T1000 (cell line): ENCODE results near the gene GDF2.

Experiments used
- DNase-seq: peaks from one replicate; lab custom pipeline; 2025; ENCODE audit warnings: mixed read lengths; lab: John Stamatoyannopoulos, UW

GDF2 gene

DNA sequence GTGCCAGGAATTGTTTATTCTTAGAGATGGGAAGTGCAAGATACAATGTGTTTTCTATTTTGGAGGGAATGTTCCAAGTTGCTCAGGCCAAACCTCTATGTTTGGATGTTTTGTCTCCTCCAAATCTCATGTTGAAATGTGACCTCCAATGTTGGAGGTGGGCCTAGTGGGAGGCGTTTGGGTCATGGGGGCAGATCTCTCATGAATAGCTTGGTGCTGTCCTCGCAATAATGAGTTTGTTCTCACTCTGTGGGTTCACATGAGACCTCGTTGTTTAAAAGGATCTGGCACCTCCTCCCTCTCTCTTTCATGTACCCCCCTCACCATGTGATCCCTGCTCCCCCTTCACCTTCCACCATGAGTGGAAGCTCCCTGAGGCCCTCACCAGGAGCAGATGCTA is 30.6 kb upstream of the GDF2 start:
- DNase-seq, result no peak

DNA sequence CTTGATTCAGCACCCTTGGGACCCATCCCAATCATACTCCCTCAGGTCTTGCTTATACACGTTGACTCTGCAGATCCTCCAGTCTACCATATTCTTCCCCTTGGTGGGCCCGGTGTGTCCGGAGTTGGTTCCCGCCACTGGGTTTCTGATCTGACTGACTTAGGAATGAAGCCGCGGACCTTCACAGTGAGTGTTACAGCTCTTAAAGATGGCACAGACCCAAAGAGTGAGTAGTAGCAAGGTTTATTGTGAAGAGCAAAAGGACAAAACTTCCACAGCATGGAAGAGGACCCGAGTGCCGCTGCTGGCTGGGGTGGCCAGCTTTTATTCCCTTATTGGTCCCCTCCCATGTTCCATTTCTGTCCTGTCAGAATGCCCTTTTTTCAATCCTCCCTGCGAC is 28.2 kb upstream of the GDF2 start:
- DNase-seq, result no peak

DNA sequence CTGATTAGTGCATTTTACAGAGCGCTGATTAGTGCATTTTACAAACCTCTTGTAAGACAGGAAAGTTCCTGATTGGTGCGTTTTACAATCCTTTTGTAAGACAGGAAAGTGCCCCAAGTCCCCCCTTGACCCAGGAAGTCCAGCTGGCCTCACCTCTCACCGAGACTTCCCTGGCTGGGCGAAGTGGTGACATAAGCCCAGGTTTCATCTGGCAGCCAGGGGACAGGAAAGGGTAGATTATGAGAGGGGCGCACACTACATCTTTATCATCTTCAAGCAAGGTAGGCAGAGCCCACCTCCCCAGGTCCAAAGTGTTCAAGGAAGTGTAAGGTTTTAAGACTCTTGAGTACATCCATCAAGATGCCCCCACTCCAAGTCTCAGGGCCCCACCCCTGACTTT is 27.8 kb upstream of the GDF2 start:
- no peak for DNase-seq

DNA sequence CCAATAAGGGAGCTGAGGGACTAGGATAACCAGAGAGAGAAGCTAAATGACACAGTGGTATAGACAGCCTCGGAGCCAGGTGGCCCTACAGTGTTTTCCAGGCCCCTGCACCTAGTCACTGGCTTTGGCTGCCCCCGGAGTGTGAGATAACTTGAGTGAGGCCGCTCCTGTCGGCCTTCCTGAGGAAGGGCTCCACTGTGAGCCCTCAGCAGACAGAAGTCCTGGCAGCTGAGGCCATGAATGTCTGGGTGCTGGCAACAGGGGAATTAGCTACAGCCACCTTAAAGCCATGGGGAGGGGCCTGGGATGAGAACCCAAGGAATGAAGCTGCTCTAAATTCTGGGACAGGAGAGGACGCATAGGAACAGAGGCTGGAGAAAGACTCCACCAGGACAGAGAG is 26.8 kb upstream of the GDF2 start:
- no peak for DNase-seq

GRCh38 chr10:47296156-47296894 is 25.9 kb upstream of the GDF2 start:
- DNase-seq, result no peak

- no peak for DNase-seq
Measured at GRCh38 chr10:47296941-47297340, 25.3 kb upstream of the GDF2 start.

DNA sequence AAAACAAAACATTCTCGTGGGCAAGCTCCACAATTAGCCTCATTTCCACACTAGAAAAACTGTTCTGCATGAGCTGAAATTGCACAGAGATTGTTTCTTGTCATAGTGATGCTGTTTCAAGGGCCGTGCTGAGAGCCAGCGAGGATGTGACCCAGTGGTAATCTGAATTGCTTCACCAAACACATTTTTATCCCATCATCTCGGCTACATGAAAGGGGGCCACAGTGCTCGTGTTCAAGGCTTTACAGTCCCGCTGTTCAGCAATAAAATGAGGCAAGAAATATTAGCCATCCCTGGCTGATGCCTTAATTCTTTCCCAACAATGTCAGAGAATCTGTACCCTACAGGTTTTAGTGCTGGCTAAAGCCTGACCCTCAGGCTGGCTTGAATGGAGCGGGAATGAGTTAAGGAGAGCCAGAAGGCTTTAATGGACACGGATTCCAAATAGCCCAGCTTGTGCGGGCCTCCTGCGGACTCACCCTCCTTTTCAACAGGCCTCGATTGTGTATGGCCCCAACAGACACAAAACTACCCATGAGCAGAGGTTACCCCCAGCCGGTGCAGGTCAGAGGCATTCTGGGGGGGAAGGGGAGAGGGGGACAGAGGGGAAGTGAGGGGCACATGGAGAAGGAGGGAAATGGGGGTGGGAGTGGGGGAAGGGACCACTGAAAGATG is 24.3 kb upstream of the GDF2 start:
- DNase-seq, result no peak

DNA sequence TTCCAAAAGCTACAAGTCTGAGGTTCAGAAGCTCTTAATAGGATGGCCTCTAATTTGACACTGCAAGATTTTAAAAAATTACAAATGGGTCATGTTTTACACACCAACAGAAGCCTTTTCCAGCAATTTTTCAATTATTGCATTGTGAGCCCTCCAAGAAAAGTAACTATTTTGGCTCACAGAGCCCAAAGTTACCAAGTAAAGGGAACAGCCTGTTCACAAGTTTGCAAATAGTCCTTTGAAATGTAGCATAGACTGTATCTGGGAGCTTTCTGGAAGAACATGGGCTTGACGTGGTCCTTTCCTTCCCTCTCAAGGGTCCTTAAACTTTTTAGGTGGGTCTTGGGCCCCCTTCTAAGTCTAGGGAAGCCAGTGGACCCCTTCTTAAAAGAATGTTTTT is 23.5 kb upstream of the GDF2 start:
- DNase-seq, result no peak

GRCh38 chr10:47299611-47300428 is 22.4 kb upstream of the GDF2 start, which contains the start of gene GDF10:
GDF10 (plus strand) TSS chr10:47300197; CDS start chr10:47300652, 455 bp downstream.
- DNase-seq, result no peak

DNA sequence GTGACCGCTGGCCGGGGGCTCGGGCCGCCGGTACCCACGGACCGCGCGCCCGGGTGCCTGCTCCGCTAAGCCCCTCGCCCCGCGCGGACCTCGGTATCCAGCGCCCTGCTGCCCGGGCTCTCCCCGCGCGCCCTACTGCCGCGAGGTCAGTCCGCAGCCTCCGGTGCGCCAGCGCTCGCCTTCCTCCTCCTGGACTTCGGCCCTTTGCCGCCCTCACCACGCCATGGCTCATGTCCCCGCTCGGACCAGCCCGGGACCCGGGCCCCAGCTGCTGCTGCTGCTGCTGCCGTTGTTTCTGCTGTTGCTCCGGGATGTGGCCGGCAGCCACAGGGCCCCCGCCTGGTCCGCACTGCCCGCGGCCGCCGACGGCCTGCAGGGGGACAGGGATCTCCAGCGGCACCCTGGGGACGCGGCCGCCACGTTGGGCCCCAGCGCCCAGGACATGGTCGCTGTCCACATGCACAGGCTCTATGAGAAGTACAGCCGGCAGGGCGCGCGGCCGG is 21.8 kb upstream of the GDF2 start:
- no peak for DNase-seq

GRCh38 chr10:47301833-47302232 is 20.4 kb upstream of the GDF2 start:
- no peak for DNase-seq

GRCh38 chr10:47303105-47303504 is 19.1 kb upstream of the GDF2 start:
- no peak for DNase-seq

GRCh38 chr10:47303866-47304265 is 18.4 kb upstream of the GDF2 start:
- DNase-seq, result no peak

- no peak for DNase-seq
Measured at GRCh38 chr10:47305566-47305965, 16.7 kb upstream of the GDF2 start.

- DNase-seq, result no peak
Measured at GRCh38 chr10:47306387-47307210, 15.7 kb upstream of the GDF2 start.

DNA sequence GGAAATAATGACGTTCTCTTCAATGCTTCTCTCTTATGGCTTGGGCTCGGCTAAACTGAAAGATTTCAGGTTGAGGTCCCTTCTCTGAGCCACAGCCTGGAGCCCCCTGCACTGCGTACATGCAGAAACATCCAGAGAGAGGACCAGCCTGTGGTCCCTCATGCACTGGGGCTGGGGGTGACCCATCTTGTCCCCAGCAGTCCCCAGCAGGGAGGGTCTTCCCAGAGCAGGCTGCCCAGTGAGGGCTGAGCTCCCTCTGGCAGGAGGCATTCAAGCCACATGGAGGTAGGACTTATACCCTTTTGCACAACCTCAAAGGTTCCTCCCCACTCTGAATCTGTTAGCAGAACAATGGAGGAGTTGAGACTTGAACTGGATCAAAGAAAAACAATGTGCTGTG is 14.9 kb upstream of the GDF2 start:
- no peak for DNase-seq

GRCh38 chr10:47308775-47309174 is 13.5 kb upstream of the GDF2 start:
- DNase-seq, result no peak

DNA sequence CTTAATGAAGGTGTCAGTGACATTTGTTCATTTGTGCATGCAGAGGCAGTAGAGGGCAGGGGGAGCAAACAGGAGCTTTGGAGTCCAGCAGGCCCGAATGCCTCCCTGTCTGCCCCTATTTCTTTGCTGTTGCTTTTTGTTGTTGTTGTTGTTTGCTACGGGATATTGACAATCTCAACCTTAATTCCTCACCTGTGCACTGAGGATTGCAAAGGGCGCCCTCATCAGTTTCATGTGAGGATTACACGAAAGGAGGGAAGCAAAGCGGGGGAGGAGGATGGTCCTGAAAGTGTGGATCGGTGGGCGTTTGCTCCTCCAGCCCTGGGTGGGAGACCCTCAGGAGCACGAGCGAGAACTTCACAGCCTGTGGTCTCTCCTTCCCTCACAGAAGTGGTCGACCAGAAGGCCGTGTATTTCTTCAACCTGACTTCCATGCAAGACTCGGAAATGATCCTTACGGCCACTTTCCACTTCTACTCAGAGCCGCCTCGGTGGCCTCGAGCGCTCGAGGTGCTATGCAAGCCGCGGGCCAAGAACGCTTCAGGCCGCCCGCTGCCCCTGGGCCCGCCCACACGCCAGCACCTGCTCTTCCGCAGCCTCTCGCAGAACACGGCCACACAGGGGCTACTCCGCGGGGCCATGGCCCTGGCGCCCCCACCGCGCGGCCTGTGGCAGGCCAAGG is 12.7 kb upstream of the GDF2 start:
- DNase-seq, result no peak

DNA sequence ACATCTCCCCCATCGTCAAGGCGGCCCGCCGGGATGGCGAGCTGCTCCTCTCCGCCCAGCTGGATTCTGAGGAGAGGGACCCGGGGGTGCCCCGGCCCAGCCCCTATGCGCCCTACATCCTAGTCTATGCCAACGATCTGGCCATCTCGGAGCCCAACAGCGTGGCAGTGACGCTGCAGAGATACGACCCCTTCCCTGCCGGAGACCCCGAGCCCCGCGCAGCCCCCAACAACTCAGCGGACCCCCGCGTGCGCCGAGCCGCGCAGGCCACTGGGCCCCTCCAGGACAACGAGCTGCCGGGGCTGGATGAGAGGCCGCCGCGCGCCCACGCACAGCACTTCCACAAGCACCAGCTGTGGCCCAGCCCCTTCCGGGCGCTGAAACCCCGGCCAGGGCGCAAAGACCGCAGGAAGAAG is 12.2 kb upstream of the GDF2 start:
- no peak for DNase-seq

DNA sequence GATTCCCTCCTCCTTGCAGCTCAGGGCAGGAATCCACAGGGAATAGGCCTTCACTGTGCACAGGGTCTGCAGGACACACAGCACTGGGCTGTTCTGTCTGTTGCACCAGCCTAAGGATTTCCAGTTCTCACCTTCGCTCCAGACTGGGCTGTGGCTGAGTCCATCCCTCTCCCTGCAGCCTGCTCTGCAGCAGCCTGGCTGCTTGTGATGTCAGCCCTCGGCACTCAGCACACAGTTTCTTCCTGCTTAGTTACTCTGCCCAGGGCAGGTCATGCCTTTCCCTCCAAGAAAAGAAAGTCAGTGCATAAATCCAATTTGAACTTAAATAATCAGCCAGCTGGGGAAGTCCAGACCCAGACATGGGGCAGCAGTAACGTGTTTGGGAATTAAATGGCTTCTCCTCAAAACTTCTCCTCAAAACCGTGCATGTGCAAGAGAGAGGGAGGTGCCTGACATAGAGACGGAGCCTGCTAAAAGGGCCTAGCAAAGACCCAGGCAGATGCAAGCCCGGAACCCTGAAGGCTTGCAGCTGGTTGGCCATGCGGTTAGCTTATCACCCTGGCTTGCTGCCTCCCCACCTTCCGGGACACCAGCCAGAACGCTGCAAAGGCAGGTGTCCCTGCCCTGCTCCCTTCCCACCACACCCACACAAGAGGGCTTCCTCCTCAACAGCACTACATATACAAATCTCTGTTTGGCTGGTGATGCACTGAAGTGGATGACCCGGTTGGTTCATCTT is 10.9 kb upstream of the GDF2 start:
- DNase-seq, result no peak
